IPS-20b (cell line): Measurements from ENCODE around the gene PTGIR.

Source experiments
- H3K27ac ChIP-seq: one replicate; pipeline ENCODE4 v1.5.1; 2013; ENCODE audit warnings: low read length
- H3K27me3 ChIP-seq: 2 replicates; pipeline ENCODE4 v1.6.1; 2013; ENCODE audit warnings: mild to moderate bottlenecking, low read length, inconsistent platforms; ENCODE audit not compliant: insufficient read depth
- H3K36me3 ChIP-seq: 2 replicates; pipeline ENCODE4 v1.6.1; 2013; ENCODE audit warnings: low read depth, mild to moderate bottlenecking, inconsistent platforms, low read length, moderate library complexity; ENCODE audit not compliant: insufficient read depth
- H3K4me1 ChIP-seq: 2 replicates; pipeline ENCODE4 v1.6.1; 2013; ENCODE audit warnings: mild to moderate bottlenecking, control low read depth, inconsistent platforms, low read length, moderate library complexity; ENCODE audit not compliant: insufficient read depth
- H3K4me3 ChIP-seq: 2 replicates; pipeline ENCODE4 v1.5.1; 2013; ENCODE audit warnings: mild to moderate bottlenecking, low read length, inconsistent platforms
- H3K9ac ChIP-seq: 2 replicates; pipeline ENCODE4 v1.6.1; 2013; ENCODE audit warnings: low read depth, mild to moderate bottlenecking, inconsistent platforms, low read length, moderate library complexity
- H3K9me3 ChIP-seq: 2 replicates; pipeline ENCODE4 v1.6.1; 2013; ENCODE audit warnings: mild to moderate bottlenecking, low read depth, low read length, inconsistent platforms; ENCODE audit not compliant: insufficient read depth

PTGIR gene, protein sequence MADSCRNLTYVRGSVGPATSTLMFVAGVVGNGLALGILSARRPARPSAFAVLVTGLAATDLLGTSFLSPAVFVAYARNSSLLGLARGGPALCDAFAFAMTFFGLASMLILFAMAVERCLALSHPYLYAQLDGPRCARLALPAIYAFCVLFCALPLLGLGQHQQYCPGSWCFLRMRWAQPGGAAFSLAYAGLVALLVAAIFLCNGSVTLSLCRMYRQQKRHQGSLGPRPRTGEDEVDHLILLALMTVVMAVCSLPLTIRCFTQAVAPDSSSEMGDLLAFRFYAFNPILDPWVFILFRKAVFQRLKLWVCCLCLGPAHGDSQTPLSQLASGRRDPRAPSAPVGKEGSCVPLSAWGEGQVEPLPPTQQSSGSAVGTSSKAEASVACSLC

GRCh38 chr19:46624958-46625661, at the start of gene PTGIR:
PTGIR (minus strand) TSS chr19:46625089; CDS start chr19:46624225, 864 bp downstream.
- H3K9me3 ChIP-seq = no peaks in the 10 kb centered on the region
- H3K9ac ChIP-seq = no peak within 1 kb of the TSS
- H3K27ac ChIP-seq = no peak within 1 kb of the TSS
- H3K4me1 ChIP-seq = peaks cover 4% of the 10 kb centered on the region; the same call in 1 of the 2 replicates
- H3K27me3 ChIP-seq = peaks cover 7% of the 10 kb centered on the region; the same call in 1 of the 2 replicates
- H3K4me3 ChIP-seq = no peak within 1 kb of the TSS
- H3K36me3 ChIP-seq = no peaks in the 10 kb centered on the region

DNA sequence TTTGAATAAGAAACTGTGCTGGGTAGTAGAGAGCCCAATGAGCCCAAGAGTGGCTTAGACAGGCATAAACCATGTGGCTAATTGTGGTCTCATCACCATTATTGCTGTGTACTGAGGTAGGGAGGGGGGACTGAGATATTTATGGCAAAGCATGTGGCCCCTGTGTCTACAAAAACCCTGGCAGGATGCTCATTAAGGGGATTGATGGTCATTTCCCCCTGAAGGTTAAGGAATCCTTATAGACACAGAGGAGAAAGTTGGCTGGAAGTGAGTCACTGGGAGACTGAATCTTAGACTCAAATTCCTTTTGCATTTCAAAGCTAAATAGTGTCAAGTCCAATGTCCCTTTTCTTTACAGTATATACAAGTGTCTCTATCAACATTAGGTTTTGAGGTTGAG, 45.9 kb upstream of the PTGIR start:
- no peaks in the 10 kb centered on the region for H3K27me3 ChIP-seq
- no peaks in the 10 kb centered on the region for H3K4me1 ChIP-seq
- peaks cover 23% of the 10 kb centered on the region for H3K36me3 ChIP-seq
- no peaks in the 10 kb centered on the region for H3K9me3 ChIP-seq
- no peak overlapping the region for H3K4me3 ChIP-seq
- H3K9ac ChIP-seq = no peak overlapping the region
- no peak overlapping the region for H3K27ac ChIP-seq

DNA sequence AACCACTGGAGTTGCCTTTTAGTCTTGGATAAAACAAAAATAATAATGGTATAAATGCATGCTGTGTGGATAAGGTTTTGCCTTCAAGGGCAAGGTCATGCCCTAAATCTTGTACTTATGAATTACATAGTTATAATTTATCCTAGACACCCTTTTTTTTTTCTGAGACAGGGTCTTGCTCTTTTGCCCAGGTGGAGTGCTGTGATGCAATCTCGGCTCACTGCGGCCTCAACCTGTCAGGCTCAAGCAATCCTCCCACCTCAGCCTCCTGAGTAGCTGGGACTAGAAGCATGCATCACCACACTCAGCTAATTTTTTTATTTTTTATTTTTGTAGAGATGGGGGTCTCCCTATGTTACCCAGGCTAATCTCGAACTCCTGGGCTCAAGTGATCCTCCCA, 43.8 kb upstream of the PTGIR start:
- no peaks in the 10 kb centered on the region for H3K9me3 ChIP-seq
- H3K9ac ChIP-seq = no peak overlapping the region
- H3K4me1 ChIP-seq = no peaks in the 10 kb centered on the region
- no peak overlapping the region for H3K4me3 ChIP-seq
- peaks cover 9% of the 10 kb centered on the region for H3K36me3 ChIP-seq
- no peaks in the 10 kb centered on the region for H3K27me3 ChIP-seq
- no peak overlapping the region for H3K27ac ChIP-seq

DNA sequence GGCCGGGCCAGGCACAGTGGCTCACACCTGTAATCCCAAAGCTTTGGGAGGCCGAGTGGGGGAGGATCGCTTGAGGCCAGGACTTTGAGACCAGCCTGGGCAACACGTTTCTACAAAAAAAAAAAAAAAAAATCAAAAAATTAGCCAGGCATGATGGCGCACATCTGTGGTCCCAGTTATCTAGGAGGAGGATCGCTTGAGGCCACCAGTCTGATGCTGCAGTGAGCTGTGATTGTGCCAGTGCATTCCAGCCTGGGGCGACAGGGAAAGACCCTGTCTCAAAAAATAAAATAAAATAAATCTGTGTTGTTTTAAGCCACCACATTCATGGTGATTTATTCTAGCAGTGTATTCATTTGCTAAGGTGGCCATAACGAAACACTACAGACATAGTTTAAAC, 40.2 kb upstream of the PTGIR start:
- no peaks in the 10 kb centered on the region for H3K36me3 ChIP-seq
- peaks cover 7% of the 10 kb centered on the region; the same call in 1 of the 2 replicates for H3K4me1 ChIP-seq
- H3K27me3 ChIP-seq = peaks cover 7% of the 10 kb centered on the region
- H3K9me3 ChIP-seq = no peaks in the 10 kb centered on the region
- no peak overlapping the region for H3K4me3 ChIP-seq
- no peak overlapping the region for H3K9ac ChIP-seq
- H3K27ac ChIP-seq = no peak overlapping the region

DNA sequence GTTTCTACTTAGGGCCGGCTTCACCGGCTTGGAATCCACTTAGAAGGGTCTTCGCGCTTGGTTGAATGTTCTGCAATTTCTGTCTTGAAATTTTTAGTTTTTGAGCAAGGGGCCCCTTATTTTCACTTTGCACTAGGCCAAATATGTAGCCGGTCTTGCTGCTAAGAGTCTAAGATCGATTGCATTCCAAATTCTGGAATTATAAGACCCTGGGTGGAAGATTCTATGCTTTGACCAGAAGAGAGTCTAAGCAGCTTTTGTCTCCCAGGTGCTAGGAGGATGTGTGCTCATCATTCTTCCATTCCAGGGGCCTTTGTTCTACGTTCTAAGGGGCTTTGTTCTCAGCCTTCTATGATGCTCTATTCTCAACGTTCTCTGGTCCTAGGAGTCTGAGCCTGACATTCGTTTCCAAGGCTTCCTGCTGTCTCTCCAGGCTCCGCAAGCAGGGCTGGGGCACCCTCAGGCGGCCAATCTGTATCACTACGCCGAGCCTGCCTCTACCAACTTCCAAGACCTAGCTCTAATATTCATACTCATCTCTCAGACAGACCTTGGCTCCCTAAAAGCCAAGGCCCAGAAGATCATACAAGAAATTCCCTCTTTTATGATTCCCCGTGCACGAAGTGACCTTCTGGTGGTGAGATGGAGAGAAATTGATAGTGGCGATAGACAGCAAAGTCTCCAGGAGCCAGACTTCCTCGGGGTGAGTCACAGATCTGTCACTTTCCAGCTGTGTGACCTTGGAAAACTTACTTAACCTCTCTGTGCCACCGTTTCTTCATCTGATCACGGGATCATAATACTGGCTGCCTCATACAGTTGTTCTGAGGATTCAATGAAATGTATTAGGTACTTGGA, 37.1 kb upstream of the PTGIR start:
- H3K27me3 ChIP-seq = peaks cover 31% of the 10 kb centered on the region
- peaks cover 16% of the 10 kb centered on the region; the same call in 1 of the 2 replicates for H3K4me1 ChIP-seq
- no peak overlapping the region for H3K27ac ChIP-seq
- no peaks in the 10 kb centered on the region for H3K9me3 ChIP-seq
- H3K4me3 ChIP-seq = peak overlapping the region; percentile 54; the same call in 1 of the 2 replicates
- H3K36me3 ChIP-seq = no peaks in the 10 kb centered on the region
- no peak overlapping the region; the same call in 1 of the 2 replicates for H3K9ac ChIP-seq

GRCh38 chr19:46661020-46661731, 36.3 kb upstream of the PTGIR start, which contains the start of gene DACT3:
DACT3 (minus strand) TSS chr19:46661182; CDS start chr19:46661064, 118 bp downstream.
- Histone ChIP-seq H3K36me3 (no peaks in the 10 kb centered on the region), H3K9ac (no peak within 1 kb of the TSS; the same call in 1 of the 2 replicates), H3K4me3 (peak within 1 kb of the TSS; percentile 69), H3K27ac (no peak within 1 kb of the TSS), H3K9me3 (no peaks in the 10 kb centered on the region), H3K4me1 (peaks cover 16% of the 10 kb centered on the region; the same call in 1 of the 2 replicates), H3K27me3 (peaks cover 31% of the 10 kb centered on the region)

GRCh38 chr19:46660551-46661019, 35.7 kb upstream of the PTGIR start:
- Histone ChIP-seq H3K9me3 (no peaks in the 10 kb centered on the region), H3K4me3 (peak overlapping the region; percentile 69), H3K27me3 (peaks cover 31% of the 10 kb centered on the region), H3K9ac (no peak overlapping the region; the same call in 1 of the 2 replicates), H3K4me1 (peaks cover 16% of the 10 kb centered on the region; the same call in 1 of the 2 replicates), H3K36me3 (no peaks in the 10 kb centered on the region), H3K27ac (no peak overlapping the region)

DNA sequence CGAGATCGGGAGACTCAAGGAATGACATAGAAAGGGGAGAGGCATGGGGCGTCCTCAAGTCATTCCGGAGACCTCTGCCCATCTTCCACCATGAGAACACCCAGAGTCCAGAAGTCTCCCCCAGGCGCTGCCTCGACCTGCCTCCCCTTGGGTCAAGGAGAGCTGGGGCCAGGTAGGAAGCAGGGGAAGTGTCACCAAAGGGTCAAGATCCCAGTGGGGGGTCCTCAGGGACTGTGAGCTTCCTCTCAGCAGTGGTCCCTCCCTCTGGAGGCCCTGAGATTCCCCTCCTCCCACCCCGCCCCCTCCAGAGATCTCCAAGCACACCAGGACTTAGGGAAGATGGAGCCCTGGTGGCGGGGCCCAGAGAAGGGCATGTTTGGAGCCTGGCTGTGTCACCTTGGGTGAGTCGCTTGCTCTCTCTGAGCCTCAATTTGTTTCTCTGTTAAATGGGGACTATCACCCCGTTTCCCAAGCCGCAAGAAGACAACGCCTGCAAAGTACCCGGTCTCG, 35.2 kb upstream of the PTGIR start:
- Histone ChIP-seq H3K36me3 (no peaks in the 10 kb centered on the region), H3K4me3 (peak overlapping the region; percentile 69), H3K9ac (peak overlapping the region; percentile 24; the same call in 1 of the 2 replicates), H3K9me3 (no peaks in the 10 kb centered on the region), H3K27me3 (peaks cover 31% of the 10 kb centered on the region), H3K4me1 (peaks cover 16% of the 10 kb centered on the region; the same call in 1 of the 2 replicates), H3K27ac (no peak overlapping the region)

DNA sequence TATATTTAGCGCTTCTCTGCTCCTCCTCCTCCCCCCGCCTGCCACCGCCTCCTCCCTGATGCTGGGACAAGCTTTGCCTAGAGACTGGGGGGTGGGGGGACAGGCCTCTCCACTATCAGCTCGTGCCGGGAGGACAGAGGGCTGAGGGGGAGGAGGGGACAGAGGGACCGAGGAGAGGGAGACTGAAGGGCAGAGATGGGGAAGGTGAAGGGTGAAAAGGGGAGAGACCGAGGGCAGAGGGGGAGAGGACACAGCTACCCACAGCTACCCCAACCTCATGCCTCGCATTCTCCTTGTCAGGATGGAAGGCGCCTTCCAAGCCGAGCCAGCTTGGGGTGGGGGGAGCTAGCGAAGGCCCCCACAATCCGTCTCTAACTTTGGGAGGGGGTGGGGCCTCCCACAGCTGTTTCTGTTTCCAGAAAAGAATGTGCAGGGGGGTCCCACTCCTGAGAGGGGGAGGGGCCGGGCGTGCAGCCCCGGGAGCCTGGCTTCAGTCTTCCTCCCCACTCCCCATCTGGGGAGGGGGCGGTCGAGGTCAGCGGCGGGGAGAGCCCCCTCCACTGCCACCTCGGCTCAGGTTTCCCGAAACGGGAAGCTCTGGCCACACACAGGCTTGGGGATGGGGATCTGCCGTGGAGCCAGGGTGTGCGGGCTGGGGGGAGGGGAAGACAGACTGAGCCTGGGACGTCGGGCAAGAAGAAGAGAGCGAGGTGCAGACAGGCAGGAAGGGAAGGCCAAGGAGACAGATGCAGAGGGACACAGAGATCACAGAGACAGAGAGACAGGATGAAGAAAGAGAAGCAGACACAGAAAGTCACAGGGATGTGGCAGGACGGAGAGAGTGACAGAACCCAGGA, 34.5 kb upstream of the PTGIR start:
- Histone ChIP-seq H3K27ac (no peak overlapping the region), H3K27me3 (peaks cover 31% of the 10 kb centered on the region), H3K9ac (peak overlapping the region; percentile 24; the same call in 1 of the 2 replicates), H3K36me3 (no peaks in the 10 kb centered on the region), H3K4me3 (peak overlapping the region; percentile 69), H3K9me3 (no peaks in the 10 kb centered on the region), H3K4me1 (peaks cover 20% of the 10 kb centered on the region; the same call in 1 of the 2 replicates)

GRCh38 chr19:46656541-46656940, 31.7 kb upstream of the PTGIR start:
- H3K27me3 ChIP-seq = peaks cover 31% of the 10 kb centered on the region
- no peak overlapping the region for H3K27ac ChIP-seq
- H3K9me3 ChIP-seq = no peaks in the 10 kb centered on the region
- H3K4me1 ChIP-seq = peaks cover 16% of the 10 kb centered on the region; the same call in 1 of the 2 replicates
- no peak overlapping the region for H3K4me3 ChIP-seq
- no peaks in the 10 kb centered on the region for H3K36me3 ChIP-seq
- H3K9ac ChIP-seq = no peak overlapping the region
